GM19351 (cell line): ENCODE results near the gene IL2RA.

Experiments
- ATAC-seq: cut with Tn5 transposase; IDR thresholded peaks from one replicate; pipeline ENCODE4 v1.9.1; 2021; ENCODE audit warnings: mild to moderate bottlenecking, moderate library complexity; ENCODE audit not compliant: unreplicated experiment

Gene IL2RA

DNA sequence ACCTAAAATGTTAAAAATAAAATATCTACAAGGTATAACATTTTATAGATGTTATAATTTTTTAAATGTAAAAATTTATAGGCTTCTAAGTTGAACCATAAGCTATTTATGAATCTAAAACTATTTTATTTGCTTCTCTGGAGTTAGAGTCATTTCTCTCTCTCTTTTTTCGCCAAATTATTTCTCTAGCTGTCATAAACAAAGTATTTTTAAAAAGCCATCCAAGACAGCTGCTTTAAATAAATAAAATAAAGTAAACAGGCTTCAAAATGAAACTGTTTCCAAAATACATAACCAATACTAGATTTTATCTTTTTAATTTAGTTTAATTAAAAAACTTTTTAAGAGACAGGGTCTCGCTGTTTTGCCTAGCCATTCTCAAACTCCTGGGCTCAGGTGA lies 72.4 kb downstream of the IL2RA start:
- no peak for ATAC-seq

DNA sequence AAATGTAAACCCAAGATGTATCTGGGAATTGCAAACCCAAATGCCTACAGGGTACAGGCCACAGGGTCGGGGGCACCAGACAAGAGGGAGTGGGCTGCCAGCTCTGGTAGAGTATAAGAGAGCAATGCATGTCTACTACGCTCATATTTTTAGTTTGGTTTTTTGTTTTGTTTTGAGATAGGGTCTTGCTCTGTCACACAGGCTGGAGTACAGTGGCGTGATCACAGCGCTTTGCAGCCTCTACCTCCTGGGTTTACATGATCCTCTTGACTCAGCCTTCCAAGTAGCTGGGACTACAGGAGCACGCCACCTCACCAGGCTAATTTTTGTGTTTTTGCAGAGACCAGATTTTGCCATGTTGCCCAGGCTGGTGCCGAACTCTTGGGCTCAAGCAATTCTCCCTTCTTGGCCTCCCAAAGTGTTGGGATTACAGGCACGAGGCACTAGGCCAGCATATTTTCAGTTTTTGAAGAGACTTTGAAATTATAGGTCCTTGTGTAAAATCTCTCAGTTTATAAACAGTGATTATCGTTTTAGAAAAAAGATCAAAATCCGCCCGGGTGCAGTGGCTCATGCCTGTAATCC lies 73.7 kb downstream of the IL2RA start:
- no peak for ATAC-seq

DNA sequence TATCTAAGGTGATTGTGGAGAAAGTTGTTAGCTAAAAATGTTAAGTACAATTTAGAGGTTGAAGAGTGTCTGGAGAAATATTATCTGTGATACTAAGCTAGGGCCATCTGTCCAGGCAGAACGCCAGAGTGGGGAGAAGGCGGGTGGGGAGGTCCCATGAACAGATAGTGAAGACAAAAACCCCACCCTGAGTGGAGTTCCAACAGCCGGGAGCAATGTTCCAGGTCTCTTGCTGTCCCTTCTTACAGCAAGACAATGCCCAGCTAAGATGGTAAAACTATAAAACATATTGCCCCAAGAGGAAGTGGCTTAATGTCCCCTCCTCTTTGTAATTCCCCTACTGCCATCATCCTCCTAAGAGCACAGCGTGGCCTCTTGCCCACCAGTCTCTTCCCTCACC lies 74.4 kb downstream of the IL2RA start:
- no peak for ATAC-seq

DNA sequence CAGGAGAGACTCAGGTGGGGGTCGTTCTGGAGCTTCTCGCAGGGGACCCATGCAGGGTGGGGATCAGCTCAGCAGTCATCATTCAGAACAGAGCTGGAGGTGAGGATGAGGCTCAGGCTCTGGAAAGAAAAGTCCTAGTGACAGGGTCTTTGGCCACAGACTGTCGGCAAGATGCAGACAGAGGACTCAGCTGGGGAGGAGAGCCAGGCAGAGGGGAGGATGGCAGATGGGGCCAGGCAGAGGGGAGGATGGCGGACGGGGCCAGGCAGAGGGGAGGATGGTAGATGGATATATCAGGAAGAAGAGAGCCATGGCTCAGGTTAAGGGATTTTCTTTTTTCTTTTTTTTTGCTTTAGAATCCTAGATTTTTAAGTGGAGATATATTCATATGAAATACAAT lies 77.1 kb downstream of the IL2RA start:
- ATAC-seq = no peak

DNA sequence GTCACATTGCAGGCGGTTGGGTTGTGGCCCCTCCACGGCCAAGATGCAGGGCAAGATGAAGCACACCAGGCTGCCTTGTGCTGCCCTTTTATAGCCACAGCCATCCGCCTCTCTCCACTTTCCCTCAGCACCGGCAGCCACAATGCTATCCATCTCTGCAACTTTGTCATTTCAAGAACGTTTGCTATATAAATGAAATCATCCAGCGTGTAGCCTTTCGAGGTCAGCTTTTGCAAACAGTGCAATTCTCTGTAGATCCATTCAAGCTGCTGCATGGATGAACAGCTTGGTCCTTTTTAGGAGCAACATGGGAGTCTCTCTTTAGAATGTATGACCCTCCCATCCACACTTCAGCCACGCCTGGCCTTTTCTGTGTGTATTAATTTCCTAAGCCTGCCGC lies 78.4 kb downstream of the IL2RA start:
- no peak for ATAC-seq

DNA sequence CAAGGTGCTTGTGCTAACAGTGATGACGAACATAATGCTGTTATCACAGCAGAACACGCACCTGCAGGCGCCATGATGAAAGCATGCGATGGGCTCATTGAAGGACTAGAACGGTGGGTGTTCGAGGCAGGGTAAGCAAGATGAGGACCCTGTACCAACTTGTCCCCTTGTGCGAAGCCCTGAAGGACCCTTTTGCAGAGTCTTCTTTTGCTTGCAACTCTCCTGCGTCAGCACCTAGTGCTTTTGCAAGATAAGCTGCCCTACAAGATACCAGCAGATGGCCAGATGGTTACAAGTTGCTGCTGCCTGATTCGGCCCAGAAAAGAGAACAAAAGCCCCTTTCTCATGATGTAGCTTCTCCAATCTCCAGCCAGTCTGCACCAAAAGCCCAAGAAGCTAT lies 80.6 kb downstream of the IL2RA start:
- no peak for ATAC-seq

DNA sequence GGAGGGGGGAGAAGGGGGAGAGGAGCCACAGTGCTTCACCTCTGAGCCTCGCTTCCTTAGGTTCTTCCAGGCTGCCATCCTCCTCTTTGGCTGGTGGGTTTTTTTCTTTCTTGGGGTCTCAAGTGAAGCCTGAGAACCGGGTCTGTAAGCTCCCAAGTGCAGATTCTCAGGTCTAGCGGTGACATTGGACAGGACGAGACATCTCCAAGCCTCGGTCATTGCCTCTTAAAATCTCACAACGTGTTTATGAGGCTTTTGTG lies 84.0 kb downstream of the IL2RA start:
- ATAC-seq = no peak

DNA sequence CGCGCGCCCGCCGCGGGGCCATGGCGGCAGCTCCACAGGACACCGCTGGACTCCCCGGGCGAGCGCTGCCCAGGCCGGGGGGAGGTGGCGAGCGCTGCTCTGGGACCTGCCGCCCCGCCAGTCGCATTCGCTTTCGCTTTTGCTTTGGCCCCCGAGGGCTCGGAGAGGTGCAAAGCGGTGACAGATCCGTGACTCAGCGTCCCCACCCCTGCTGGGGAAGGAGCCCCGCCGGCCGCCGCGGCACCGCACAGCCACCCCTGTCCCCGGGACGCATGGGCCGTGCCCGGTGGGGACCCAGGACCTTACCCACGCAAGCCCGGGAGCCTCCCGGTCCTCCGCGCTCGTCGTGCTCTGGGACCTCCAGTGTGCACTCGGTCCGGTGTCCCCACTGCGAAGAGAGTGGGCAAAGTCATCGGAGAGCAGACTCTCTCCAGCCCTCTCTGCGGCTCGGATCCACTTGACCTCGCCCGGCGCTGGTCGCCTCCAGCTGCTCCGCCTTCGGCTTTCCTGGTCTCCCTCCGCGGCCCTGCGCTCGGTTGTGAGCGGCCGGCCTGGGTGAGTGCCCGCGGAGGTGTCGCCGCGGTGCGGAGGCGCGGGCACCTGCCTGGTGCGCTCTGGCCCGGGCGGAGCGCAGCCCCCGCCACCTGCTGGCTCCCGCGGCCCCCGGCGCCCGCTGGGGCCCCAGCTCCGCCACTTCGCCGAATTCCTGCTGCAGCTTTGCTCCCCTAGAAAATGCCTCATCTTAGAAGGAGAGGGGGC lies 84.5 kb downstream of the IL2RA start, which contains the start of gene IL15RA:
Gene IL15RA (minus strand): TSS at position 73 of the 759 bp plus-strand sequence. CDS start 51 bp downstream, at position 22.
- peak; percentile 65 for ATAC-seq

DNA sequence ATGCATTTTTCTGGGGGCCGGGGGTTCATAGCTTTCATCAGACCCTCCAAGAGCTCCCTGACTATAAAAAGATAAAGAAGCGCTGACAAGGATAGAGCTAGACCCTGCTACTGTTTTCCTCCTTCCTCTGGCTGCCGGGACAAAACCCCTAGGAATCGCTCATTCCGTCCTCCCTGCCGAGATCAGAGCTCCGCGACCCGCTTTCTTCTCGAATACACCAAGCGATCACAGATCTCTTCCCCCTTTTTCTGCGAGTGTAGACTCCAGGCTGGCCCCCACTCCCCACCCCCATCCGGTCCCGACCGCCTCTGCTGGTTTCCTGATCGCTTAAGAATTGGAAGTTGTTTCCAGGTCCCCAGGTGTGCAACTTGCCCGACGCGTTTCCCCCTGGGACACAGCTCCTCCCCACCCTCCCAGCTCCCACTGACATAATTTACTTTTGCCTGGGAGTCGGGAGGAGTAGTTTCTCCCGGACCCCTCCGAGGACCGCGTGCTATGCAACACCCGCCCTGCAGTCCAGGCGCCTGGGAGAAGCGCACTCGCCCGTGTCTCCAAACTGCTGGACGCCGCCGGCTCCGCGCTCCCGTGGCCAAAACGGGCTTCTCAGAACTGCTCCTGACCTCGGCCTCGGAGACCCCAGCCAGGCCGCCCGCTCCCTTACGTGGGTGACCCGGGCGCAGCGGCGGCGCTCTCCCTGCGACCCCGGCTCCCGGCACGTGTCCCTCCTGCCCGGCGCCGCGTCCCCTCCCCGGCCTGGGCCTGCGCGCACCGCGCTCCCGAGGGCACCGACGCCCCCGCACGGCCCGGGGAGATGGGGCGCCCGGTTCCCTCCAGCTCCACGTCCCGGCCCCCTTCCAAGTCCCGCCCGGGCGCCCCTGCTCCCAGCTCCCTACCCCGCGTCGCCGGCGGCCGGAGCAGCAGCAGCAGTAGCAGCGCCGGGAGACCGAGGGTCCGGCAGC lies 85.4 kb downstream of the IL2RA start:
- peak; percentile 9 for ATAC-seq

DNA sequence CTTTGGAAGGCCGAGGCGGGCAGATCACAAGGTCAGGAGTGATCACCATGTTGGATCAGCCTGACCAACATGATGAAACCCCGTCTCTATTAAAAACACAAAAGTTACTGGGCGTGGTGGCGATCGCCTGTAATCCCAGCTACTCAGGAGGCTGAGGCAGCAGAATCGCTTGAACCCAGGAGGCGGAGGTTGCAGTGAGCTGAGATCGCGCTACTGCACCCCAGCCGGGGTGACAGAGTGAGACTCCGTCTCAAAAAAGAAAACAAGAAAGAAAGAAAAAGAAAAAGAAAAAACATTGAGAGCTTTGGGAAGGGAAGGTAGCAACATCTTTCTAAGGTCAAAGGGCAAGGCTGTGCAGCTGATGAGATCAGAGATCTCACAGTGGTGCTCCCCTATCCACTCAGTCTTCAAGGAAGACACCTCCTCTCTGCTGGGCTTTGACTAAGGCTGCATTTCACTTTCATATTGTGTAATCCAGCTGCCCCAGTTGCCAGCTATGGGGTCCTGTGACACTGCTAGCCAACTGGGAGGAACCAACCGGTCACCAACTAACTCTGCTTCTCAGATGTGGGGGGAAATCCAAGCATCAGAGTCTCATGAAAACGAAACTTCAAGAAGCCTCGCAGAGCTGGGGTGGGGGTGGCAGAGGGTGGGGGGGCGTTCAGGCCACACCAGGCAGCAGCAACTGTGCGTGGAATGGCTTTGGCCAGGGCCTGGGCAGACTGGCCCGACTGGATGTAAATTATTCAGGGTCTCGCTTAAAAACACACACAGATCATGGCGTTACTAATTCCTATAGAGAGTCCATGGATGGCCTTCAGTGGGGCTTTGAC lies 86.3 kb downstream of the IL2RA start:
- peak; percentile 40 for ATAC-seq

DNA sequence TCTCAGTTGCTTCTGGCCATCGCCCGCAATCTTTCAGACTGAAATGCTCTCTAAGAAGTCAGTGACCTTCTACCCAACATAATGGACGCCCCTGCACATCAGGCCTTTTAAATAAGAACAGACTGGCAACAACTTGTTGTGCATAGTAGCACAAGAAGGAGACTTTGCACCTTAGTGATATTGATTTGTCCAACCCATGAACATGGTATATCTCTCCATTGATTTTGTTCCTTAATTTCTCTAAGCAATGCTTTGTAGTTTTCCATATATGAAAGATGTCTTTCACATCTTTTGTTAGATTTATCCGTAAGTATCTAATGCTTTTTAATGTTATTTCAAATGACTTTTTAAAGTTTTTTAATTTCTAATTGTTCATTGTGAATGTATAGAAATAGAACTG lies 89.1 kb downstream of the IL2RA start:
- no peak for ATAC-seq

DNA sequence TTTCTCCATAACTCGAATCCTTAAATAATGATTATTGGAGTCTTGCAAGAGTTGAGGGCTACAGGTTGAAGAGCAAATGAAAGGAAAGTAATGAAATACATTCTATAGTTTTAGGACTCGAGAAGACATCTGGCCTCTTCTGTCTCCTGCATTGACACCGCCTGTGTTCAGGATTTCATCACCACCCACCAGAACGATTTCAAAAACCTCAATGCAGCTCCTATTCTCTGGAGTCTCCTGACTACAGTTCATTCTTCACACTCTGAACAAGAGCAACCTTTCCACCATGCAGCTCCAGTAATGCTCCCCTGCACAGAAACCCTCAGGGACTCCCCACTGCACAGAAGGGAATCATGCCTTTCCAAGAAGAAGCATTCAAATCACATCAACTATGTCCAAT lies 90.3 kb downstream of the IL2RA start:
- ATAC-seq = no peak

DNA sequence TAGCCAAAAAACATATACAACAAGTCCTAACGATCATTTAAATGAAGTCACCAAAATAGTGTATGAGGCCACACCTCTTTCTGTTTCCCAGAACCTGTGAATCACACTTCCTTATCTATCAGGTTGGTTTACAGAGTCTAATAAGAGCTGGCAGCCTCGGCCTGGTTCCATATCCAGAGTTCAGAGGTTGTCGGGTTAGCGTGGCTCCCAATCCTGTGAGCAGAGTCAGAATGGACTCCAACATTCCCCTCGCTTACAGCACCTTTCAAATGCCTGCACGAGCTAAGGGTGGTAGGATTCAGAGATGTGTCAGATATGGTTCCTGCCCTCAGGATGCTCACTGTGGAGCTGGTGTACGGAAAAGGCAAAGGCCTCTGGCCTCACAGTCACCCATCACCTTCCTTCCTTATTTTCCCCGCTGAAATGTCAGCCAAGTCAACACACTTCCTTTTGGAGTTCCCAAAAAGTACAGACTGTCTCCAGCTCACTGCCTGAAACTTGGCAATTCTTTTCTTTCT lies 90.8 kb downstream of the IL2RA start:
- peak; percentile 43 for ATAC-seq

DNA sequence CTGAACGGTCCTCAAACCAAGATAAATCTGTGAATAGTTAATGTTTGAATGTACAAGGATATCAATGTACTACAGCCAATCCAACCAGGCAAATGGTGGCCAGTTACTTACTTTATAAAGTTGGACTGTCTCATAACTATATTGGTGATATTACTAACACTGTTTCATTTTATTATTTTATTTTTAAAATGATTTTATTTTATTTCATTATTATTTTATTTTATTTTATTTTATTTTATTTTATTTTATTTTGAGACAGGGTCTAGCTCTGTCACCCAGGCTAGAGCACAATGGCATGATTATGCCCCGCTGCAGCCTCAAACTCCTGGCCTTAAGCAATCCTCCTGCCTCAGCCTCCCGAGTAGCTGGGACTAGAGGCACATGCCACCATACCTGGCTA lies 91.6 kb downstream of the IL2RA start:
- no peak for ATAC-seq

DNA sequence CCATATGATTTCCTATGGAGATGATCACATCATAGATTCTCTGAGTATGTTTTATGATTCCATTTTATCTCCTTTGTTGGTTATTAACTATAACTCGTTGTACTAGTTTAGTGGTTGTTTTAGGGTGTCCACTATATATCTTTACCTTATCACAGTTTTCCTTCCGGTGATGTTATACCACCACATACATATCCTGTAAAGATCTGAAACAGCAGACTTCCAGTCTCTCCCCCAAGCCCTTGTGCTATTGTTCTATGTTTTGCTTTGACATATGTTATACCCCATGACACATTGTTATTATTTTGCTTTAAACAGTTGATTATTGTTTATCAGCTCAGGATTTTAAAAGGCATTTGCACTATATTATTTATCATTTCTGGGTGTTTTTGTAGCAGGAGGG lies 92.1 kb downstream of the IL2RA start:
- no peak for ATAC-seq

DNA sequence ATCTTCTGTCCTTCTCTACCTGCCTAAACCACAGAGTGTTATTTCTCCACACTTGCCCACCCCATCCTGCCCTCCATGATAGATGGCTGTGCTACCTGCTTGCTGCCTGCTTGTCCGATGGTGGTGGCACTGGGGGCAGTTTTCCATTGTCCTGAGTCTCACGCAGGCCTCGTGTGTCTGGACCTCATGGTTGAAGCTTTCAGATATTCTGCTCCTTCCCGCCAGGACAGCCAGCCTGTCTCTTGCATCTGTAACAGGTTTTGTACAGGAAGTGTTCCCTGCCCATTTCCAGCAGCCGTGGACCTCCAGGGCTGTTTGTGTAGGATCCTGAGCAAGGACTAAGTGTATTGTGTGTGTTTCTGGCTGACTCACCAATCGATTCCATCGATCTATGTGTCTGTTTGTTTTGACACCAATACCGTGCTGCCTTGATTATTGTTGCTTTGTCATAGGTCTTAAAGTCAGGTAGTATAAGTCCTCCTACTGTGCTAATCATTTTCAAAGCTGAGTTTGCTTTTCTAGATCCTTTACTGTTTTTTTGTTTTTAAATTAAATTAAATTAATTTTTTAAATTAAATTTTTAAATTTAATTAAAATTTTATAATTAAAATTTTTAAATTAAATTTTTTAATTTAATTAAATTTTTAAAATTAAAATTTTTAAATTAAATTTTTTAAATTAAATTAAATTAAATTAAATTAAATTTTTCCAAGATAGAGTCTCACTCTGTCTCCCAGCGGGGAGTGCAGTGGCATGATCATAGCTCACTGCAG lies 93.3 kb downstream of the IL2RA start:
- ATAC-seq = no peak

DNA sequence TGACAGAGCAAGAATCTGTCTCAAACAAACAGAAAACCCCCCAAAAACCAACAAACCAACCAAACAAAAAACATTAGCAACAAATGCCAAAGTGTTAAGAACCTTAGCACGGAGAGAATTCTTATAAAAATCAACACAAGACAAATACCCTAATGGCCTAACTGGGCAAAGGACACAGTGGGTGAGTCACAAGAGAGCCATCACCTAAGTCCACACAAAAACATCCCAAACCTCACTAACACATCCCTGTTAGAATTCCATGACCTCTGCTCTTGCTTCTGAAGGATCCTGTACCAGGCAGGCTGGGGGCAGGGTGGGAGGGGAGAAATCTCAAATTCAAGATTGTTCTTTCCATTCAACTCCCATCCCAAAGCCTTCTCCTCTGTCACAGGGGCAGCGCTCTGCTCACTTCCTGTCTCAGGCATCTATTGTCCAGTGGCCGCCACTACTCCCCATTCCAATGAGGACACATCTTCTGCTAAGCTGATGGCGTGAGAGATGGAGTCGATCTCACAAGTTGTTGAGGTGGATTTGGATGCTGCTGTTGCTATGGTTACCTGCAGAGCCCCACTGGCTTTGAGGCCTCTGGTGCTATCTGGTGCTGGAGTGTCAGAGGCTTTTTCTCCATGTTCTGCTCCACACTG lies 94.0 kb downstream of the IL2RA start:
- ATAC-seq = no peak

DNA sequence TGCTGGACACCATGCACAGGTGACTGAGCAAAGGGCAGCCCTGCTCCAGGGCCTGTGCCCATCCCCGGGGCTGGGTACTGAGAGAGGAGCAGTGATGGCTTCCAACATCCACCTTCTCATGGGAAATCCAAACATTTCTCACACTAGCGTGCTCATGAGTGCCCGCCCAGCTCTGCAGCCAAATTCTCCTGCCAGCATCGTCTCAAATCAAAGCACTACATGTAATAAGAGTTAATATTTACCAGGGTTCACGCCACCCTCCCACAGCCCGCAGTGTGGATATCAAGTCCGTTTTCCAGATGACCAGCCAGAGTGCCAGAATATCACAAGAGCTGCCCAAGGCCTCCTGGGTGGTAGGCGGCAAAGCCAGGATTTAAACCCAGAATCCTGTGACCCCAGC lies 96.9 kb downstream of the IL2RA start:
- ATAC-seq = no peak

DNA sequence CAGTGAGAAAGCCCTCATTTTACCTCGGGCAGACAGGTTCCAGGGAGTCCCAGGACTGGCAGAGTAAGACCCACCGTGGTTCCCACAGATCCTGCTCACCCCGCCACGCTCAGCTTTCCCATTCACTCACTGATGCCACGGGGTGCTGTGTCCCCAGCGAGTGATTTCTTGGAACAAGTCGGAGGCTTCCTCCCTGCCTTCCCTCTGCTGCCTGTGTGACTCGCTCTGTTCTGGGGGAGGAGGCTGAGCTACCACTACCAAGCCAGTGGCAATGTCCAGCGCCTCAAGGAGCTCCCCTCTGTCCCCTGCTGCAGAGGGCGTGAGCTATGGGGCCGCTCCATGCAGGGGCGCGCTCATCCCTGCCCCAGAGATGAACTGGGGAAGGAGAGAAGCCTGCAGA lies 97.4 kb downstream of the IL2RA start:
- no peak for ATAC-seq

DNA sequence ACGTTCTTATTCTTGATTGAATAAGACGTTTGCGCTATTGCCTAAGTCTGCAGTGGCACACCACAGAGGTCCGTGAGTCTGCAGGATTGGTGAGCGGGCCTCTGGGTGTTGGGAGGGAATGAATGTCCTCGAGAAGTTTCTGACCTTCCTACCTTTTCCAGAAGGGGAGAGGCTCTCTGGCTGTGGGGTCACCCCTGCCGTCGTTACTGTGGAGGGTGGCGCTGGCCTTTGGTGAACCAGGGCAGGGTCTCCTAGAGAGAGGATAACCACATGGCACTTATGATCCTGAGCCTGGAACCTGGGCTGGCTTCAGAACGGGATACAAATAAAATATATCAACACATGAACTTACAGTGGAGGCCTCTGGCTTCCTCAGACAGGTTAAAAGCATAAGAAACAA lies 98.6 kb downstream of the IL2RA start:
- no peak for ATAC-seq
